ENCODE data around the gene RTF2. TPM values are rescaled to one million over a fixed set of nuclear protein-coding genes. Genes with fewer than 3 reads are reported as not detected.

Gene RTF2
- total and polyA plus RNA-seq, 2 donors (not counting 1 experiment from before 2014, with no cell fraction given) = 100 to 107 TPM

GRCh38 chr20:56488566-56488965, 20.1 kb downstream of the RTF2 start:
- H3K36me3 ChIP-seq (ENCODE audit: control insufficient read depth, insufficient read depth, low read length) = peaks cover 18% of the 10 kb centered on the region
- no peaks in the 10 kb centered on the region for H3K4me1 ChIP-seq (ENCODE audit: control insufficient read depth, extremely low read depth, insufficient read depth, low read length)
- no peak overlapping the region for H3K4me2 ChIP-seq (ENCODE audit: extremely low read depth, insufficient read depth, low read length)
- no peak for TF ChIP-seq EZH2 (IDR thresholded peaks at IDR 0.05; ENCODE audit: low read length, missing control alignments)
- TF ChIP-seq, protein P1, sequence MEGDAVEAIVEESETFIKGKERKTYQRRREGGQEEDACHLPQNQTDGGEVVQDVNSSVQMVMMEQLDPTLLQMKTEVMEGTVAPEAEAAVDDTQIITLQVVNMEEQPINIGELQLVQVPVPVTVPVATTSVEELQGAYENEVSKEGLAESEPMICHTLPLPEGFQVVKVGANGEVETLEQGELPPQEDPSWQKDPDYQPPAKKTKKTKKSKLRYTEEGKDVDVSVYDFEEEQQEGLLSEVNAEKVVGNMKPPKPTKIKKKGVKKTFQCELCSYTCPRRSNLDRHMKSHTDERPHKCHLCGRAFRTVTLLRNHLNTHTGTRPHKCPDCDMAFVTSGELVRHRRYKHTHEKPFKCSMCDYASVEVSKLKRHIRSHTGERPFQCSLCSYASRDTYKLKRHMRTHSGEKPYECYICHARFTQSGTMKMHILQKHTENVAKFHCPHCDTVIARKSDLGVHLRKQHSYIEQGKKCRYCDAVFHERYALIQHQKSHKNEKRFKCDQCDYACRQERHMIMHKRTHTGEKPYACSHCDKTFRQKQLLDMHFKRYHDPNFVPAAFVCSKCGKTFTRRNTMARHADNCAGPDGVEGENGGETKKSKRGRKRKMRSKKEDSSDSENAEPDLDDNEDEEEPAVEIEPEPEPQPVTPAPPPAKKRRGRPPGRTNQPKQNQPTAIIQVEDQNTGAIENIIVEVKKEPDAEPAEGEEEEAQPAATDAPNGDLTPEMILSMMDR (conservative IDR thresholded peaks at IDR 0.05 in 1 of 2, IDR thresholded peaks at IDR 0.05 in 1 of 2; ENCODE audit: low read depth in 1 of 2, low read length in 2 of 2) = no peak
- H3K4me3 ChIP-seq (replicated peaks in 1 of 4; ENCODE audit: control extremely low read depth in 1 of 4, insufficient read depth in 1 of 4, low read depth in 3 of 4, low read length in 4 of 4) = no peak overlapping the region
- no peak overlapping the region for H3K27ac ChIP-seq (ENCODE audit: insufficient read depth, low read length)
- peaks cover 2% of the 10 kb centered on the region for H3K79me2 ChIP-seq (ENCODE audit: control insufficient read depth, insufficient read depth, low read length)
- H3K9ac ChIP-seq (ENCODE audit: insufficient read depth, low read length) = no peak overlapping the region
- H3K9me3 ChIP-seq (ENCODE audit: control insufficient read depth, insufficient read depth, low read depth, low read length) = no peaks in the 10 kb centered on the region
- DNase-seq (ENCODE audit: low read depth in 2 of 2) = no peak
- H2AFZ ChIP-seq (ENCODE audit: low read length) = no peak overlapping the region
- no peaks in the 10 kb centered on the region for H3K27me3 ChIP-seq (ENCODE audit: control insufficient read depth, insufficient read depth, low read length)
- no peaks in the 10 kb centered on the region for H4K20me1 ChIP-seq (ENCODE audit: control insufficient read depth, extremely low read depth, insufficient read depth, low read length)

GRCh38 chr20:56501116-56501515, 32.7 kb downstream of the RTF2 start:
- no peaks in the 10 kb centered on the region for H3K79me2 ChIP-seq (ENCODE audit: control insufficient read depth, insufficient read depth, low read length)
- H2AFZ ChIP-seq (ENCODE audit: low read length) = no peak overlapping the region
- H4K20me1 ChIP-seq (ENCODE audit: control insufficient read depth, extremely low read depth, insufficient read depth, low read length) = no peaks in the 10 kb centered on the region
- H3K4me3 ChIP-seq (replicated peaks in 1 of 4; ENCODE audit: control extremely low read depth in 1 of 4, insufficient read depth in 1 of 4, low read depth in 3 of 4, low read length in 4 of 4) = no peak overlapping the region
- H3K36me3 ChIP-seq (ENCODE audit: control insufficient read depth, insufficient read depth, low read length) = no peaks in the 10 kb centered on the region
- H3K9ac ChIP-seq (ENCODE audit: insufficient read depth, low read length) = no peak overlapping the region
- no peaks in the 10 kb centered on the region for H3K27me3 ChIP-seq (ENCODE audit: control insufficient read depth, insufficient read depth, low read length)
- no peak overlapping the region for H3K4me2 ChIP-seq (ENCODE audit: extremely low read depth, insufficient read depth, low read length)
- no peaks in the 10 kb centered on the region for H3K9me3 ChIP-seq (ENCODE audit: control insufficient read depth, insufficient read depth, low read depth, low read length)
- DNase-seq (ENCODE audit: low read depth in 2 of 2) = no peak
- TF ChIP-seq, protein P1 (conservative IDR thresholded peaks at IDR 0.05 in 1 of 2, IDR thresholded peaks at IDR 0.05 in 1 of 2; ENCODE audit: low read depth in 1 of 2, low read length in 2 of 2) = no peak
- TF ChIP-seq EZH2 (IDR thresholded peaks at IDR 0.05; ENCODE audit: low read length, missing control alignments) = no peak
- no peak overlapping the region for H3K27ac ChIP-seq (ENCODE audit: insufficient read depth, low read length)
- H3K4me1 ChIP-seq (ENCODE audit: control insufficient read depth, extremely low read depth, insufficient read depth, low read length) = no peaks in the 10 kb centered on the region

DNA sequence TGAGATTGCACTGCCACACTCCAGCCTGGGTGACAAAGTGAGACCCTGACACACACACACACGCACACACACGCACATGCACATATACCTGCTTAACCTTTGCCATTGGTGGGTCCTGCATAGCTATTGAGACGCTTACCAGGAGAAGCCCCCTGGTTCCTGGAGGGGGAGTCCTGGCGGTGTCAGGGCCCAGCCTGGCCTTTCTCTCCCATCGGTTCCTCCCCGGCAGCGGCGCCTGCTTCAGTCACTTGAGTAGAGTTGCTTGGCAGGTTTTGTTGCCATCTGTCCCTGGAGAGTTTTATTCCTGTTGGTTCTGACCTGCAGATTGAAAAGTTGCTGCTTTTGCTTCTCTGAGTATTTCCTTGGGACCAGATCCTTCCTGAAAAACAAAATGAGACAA, 35.5 kb downstream of the RTF2 start:
- Histone ChIP-seq H3K9me3 (ENCODE audit: control insufficient read depth, insufficient read depth, low read depth, low read length) (no peaks in the 10 kb centered on the region), H3K27me3 (ENCODE audit: control insufficient read depth, insufficient read depth, low read length) (no peaks in the 10 kb centered on the region), H3K36me3 (ENCODE audit: control insufficient read depth, insufficient read depth, low read length) (peaks cover 2% of the 10 kb centered on the region), H3K4me3 (replicated peaks in 1 of 4; ENCODE audit: control extremely low read depth in 1 of 4, insufficient read depth in 1 of 4, low read depth in 3 of 4, low read length in 4 of 4) (no peak overlapping the region), H4K20me1 (ENCODE audit: control insufficient read depth, extremely low read depth, insufficient read depth, low read length) (no peaks in the 10 kb centered on the region), H3K79me2 (ENCODE audit: control insufficient read depth, insufficient read depth, low read length) (no peaks in the 10 kb centered on the region), H3K4me1 (ENCODE audit: control insufficient read depth, extremely low read depth, insufficient read depth, low read length) (no peaks in the 10 kb centered on the region), H2AFZ (ENCODE audit: low read length) (no peak overlapping the region), H3K27ac (ENCODE audit: insufficient read depth, low read length) (no peak overlapping the region), H3K9ac (ENCODE audit: insufficient read depth, low read length) (no peak overlapping the region), H3K4me2 (ENCODE audit: extremely low read depth, insufficient read depth, low read length) (no peak overlapping the region)
- no peak for DNase-seq (ENCODE audit: low read depth in 2 of 2)
- TF ChIP-seq EZH2 (IDR thresholded peaks at IDR 0.05; ENCODE audit: low read length, missing control alignments) = no peak
- TF ChIP-seq, protein P1 (conservative IDR thresholded peaks at IDR 0.05 in 1 of 2, IDR thresholded peaks at IDR 0.05 in 1 of 2; ENCODE audit: low read depth in 1 of 2, low read length in 2 of 2) = no peak
